Measurements from ENCODE around the gene HTR4. TPM values are rescaled to one million over a fixed set of nuclear protein-coding genes. Genes with fewer than 3 reads are reported as not detected.

HTR4 gene
- total RNA-seq, 1 experiment from 2014 or later = not detected

DNA sequence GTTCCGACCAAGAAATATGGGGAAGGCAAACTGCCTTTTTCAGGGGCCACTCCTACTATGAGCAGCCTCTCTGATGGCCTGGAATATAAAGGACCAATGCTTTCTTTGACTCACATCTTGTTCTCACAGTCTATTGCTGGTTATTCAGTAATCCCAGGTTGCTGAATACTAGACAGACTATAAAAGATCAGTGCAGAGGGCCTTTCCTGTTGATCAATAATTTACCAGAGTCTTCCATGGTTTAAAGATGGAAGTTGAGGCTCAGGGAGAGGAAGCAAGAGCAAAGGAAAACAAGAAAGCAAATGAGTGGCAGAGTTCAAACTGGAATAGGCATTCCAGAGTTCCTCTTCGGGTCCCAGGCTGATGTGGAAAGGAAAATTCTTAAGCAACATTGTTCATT is 207.7 kb downstream of the HTR4 start:
- Mint-ChIP-seq H3K9me3 (no peaks in the 10 kb centered on the region), H3K36me3 (ENCODE audit: insufficient read depth in 1 of 3, low read depth in 3 of 3) (peaks cover 2 to 4% (median 2%) of the 10 kb centered on the region in 3 experiments; a peak in 5 of 7 replicates), H3K4me1 (peaks cover 13 to 14% of the 10 kb centered on the region in 2 experiments), H3K27ac (no peak overlapping the region), H3K27me3 (ENCODE audit: low read depth) (no peaks in the 10 kb centered on the region), H3K4me3 (no peak overlapping the region)
- Histone ChIP-seq H2AFZ (ENCODE audit: low read length) (no peak overlapping the region), H4K91ac (ENCODE audit: insufficient read length, low read depth, low read length) (no peak overlapping the region), H2BK5ac (ENCODE audit: insufficient read length, low read length) (no peak overlapping the region), H4K5ac (ENCODE audit: insufficient read length, low read depth, low read length) (no peak overlapping the region), H3K79me2 (ENCODE audit: insufficient read depth, low read length) (no peaks in the 10 kb centered on the region), H3K23me2 (ENCODE audit: insufficient read length, low read depth, low read length, poor library complexity, severe bottlenecking) (no peaks in the 10 kb centered on the region), H3K9me3 (ENCODE audit: control insufficient read depth, low read depth, low read length) (no peaks in the 10 kb centered on the region), H3K27ac (ENCODE audit: insufficient read length, low read depth, low read length) (no peak overlapping the region), H3K23ac (ENCODE audit: insufficient read length, low read depth, low read length) (no peak overlapping the region), H2BK120ac (ENCODE audit: low read depth, low read length, poor library complexity, severe bottlenecking) (no peak overlapping the region), H2BK15ac (ENCODE audit: low read depth, low read length) (no peak overlapping the region), H3K56ac (ENCODE audit: insufficient read length, low read depth, low read length) (no peak overlapping the region), H3K4me1 (ENCODE audit: insufficient read depth, low read length) (peaks cover 2% of the 10 kb centered on the region; the same call in 1 of the 2 replicates), H3K4me2 (ENCODE audit: insufficient read depth, insufficient read length, low read length) (no peak overlapping the region), H4K8ac (replicated peaks; ENCODE audit: insufficient read length, low read depth, low read length) (no peak overlapping the region), H3K9ac (ENCODE audit: extremely low read depth, insufficient read length, low read length) (no peak overlapping the region), H2AK5ac (ENCODE audit: insufficient read length, low read length) (no peak overlapping the region), H3T11ph (ENCODE audit: low read length) (no peak overlapping the region), H4K20me1 (ENCODE audit: control insufficient read depth, insufficient read depth, insufficient read length) (no peaks in the 10 kb centered on the region), H3K27me3 (ENCODE audit: insufficient read depth, low read length) (no peaks in the 10 kb centered on the region), H3K18ac (ENCODE audit: insufficient read length, low read depth, low read length) (no peak overlapping the region), H3K14ac (ENCODE audit: insufficient read depth, low read length) (no peak overlapping the region), H2BK12ac (ENCODE audit: insufficient read length, low read depth, low read length) (no peak overlapping the region), H3K4ac (ENCODE audit: low read depth, low read length) (no peak overlapping the region), H3K79me1 (ENCODE audit: insufficient read depth, low read depth, low read length, poor library complexity, severe bottlenecking) (no peaks in the 10 kb centered on the region), H2BK20ac (ENCODE audit: low read depth, low read length, poor library complexity, severe bottlenecking) (no peak overlapping the region)
- TF ChIP-seq CTCF (conservative IDR thresholded peaks at IDR 0.05) = no peak
- no peak for DNase-seq
- WGBS (ENCODE audit: extremely low coverage, insufficient read length, low lambda C conversion rate) = no CpG with 5 or more reads among the region's 2 CpGs
